HL-60 (cell line): Measurements from ENCODE around the gene SNRPB.
"Not testable (repeated sequence)": the region's sequence is repeated elsewhere in the genome, so short reads cannot be mapped to it uniquely, and the experiment has no call there.

Experiments used
- CTCF ChIP-seq: IDR thresholded peaks from one replicate; pipeline ENCODE4 v1.5.1; 2011; ENCODE audit warnings: low read length, control low read depth, inconsistent platforms; ENCODE audit not compliant: insufficient read depth
- POLR2AphosphoS5 ChIP-seq: IDR thresholded peaks from 2 replicates; pipeline ENCODE4 v1.6.1; 2012; ENCODE audit warnings: low read depth
- REST ChIP-seq: IDR thresholded peaks from 2 replicates; pipeline ENCODE4 v1.6.1; 2012; ENCODE audit warnings: low read depth; ENCODE audit not compliant: insufficient replicate concordance
- SPI1 ChIP-seq: IDR thresholded peaks from 2 replicates; pipeline ENCODE4 v1.6.1; 2012; ENCODE audit warnings: low read depth, mild to moderate bottlenecking, borderline replicate concordance

GRCh38 chr20:2506426-2506825 is 35.8 kb upstream of the SNRPB start:
- TF ChIP-seq SPI1, CTCF, POLR2AphosphoS5, REST: not testable (repeated sequence)
